ENCODE measurements around the gene GALNT16.
"Not testable (repeated sequence)": the region's sequence is repeated elsewhere in the genome, so short reads cannot be mapped to it uniquely, and the experiment has no call there.

Gene GALNT16

GRCh38 chr14:69358966-69359365 lies 99.0 kb downstream of the GALNT16 start:
- no peak for DNase-seq (ENCODE audit: low read depth in 2 of 2, low spot score in 1 of 2)

- DNase-seq (ENCODE audit: low read depth in 2 of 2, low spot score in 1 of 2) = no peak
These were observed 100.6 kb downstream of the GALNT16 start for GRCh38 chr14:69360438-69361108.

- DNase-seq (ENCODE audit: low read depth in 2 of 2, low spot score in 1 of 2) = no peak
These were observed 103.1 kb downstream of the GALNT16 start for GRCh38 chr14:69363055-69363454.

GRCh38 chr14:69363964-69364363 lies 104.0 kb downstream of the GALNT16 start:
- DNase-seq (ENCODE audit: low read depth in 2 of 2, low spot score in 1 of 2) = no peak

GRCh38 chr14:69364378-69364777 lies 104.4 kb downstream of the GALNT16 start:
- no peak for DNase-seq (ENCODE audit: low read depth in 2 of 2, low spot score in 1 of 2)

- no peak for DNase-seq (ENCODE audit: low read depth in 2 of 2, low spot score in 1 of 2)
These were observed 106.1 kb downstream of the GALNT16 start for GRCh38 chr14:69366069-69366468.

- no peak for DNase-seq (ENCODE audit: low read depth in 2 of 2, low spot score in 1 of 2)
These were observed 106.8 kb downstream of the GALNT16 start for GRCh38 chr14:69366761-69367160.

GRCh38 chr14:69368381-69368780 lies 108.4 kb downstream of the GALNT16 start:
- DNase-seq (ENCODE audit: low read depth in 2 of 2, low spot score in 1 of 2) = no peak

- no peak for DNase-seq (ENCODE audit: low read depth in 2 of 2, low spot score in 1 of 2)
These were observed 110.1 kb downstream of the GALNT16 start for GRCh38 chr14:69370061-69370460.

GRCh38 chr14:69372146-69372545 lies 112.2 kb downstream of the GALNT16 start:
- no peak for DNase-seq (ENCODE audit: low read depth in 2 of 2, low spot score in 1 of 2)

- DNase-seq (ENCODE audit: low read depth in 2 of 2, low spot score in 1 of 2) = no peak
These were observed 113.1 kb downstream of the GALNT16 start for GRCh38 chr14:69373104-69373503.

GRCh38 chr14:69374235-69374634 lies 114.3 kb downstream of the GALNT16 start:
- no peak for DNase-seq (ENCODE audit: low read depth in 2 of 2, low spot score in 1 of 2)

- DNase-seq (ENCODE audit: low read depth in 2 of 2, low spot score in 1 of 2) = no peak
These were observed 115.2 kb downstream of the GALNT16 start for GRCh38 chr14:69375182-69375581.

- no peak for DNase-seq (ENCODE audit: low read depth in 2 of 2, low spot score in 1 of 2)
These were observed 115.8 kb downstream of the GALNT16 start for GRCh38 chr14:69375722-69376121.

- DNase-seq (ENCODE audit: low read depth in 2 of 2, low spot score in 1 of 2) = no peak
These were observed 116.5 kb downstream of the GALNT16 start for GRCh38 chr14:69376439-69376838.

GRCh38 chr14:69378274-69378673 lies 118.3 kb downstream of the GALNT16 start:
- no peak for DNase-seq (ENCODE audit: low read depth in 2 of 2, low spot score in 1 of 2)

GRCh38 chr14:69387311-69387710 lies 127.4 kb downstream of the GALNT16 start:
- no peak for DNase-seq (ENCODE audit: low read depth in 2 of 2, low spot score in 1 of 2)

- DNase-seq (ENCODE audit: low read depth in 2 of 2, low spot score in 1 of 2) = not testable (repeated sequence)
These were observed 131.4 kb downstream of the GALNT16 start for GRCh38 chr14:69391400-69391799.

- no peak for DNase-seq (ENCODE audit: low read depth in 2 of 2, low spot score in 1 of 2)
These were observed 132.5 kb downstream of the GALNT16 start for GRCh38 chr14:69392481-69392880.

GRCh38 chr14:69395929-69396328 lies 136.0 kb downstream of the GALNT16 start:
- DNase-seq (ENCODE audit: low read depth in 2 of 2, low spot score in 1 of 2) = no peak

- peak; percentile 80 to 89 for DNase-seq (ENCODE audit: low read depth in 2 of 2, low spot score in 1 of 2)
These were observed 138.3 kb downstream of the GALNT16 start, which contains the start of the genes ERH and SLC39A9 for GRCh38 chr14:69398053-69398817. ERH (minus strand) TSS chr14:69398299; CDS start chr14:69398233, 66 bp downstream. SLC39A9 (plus strand) TSS chr14:69398692; CDS start chr14:69399370, 678 bp downstream.

- no peak for DNase-seq (ENCODE audit: low read depth in 2 of 2, low spot score in 1 of 2)
These were observed 138.9 kb downstream of the GALNT16 start for GRCh38 chr14:69398818-69399210.
